Measurements from ENCODE around the gene SIGMAR1.
A peak's percentile ranks its signal among the peaks of the same experiment; 100 is the strongest.

SIGMAR1 gene

DNA sequence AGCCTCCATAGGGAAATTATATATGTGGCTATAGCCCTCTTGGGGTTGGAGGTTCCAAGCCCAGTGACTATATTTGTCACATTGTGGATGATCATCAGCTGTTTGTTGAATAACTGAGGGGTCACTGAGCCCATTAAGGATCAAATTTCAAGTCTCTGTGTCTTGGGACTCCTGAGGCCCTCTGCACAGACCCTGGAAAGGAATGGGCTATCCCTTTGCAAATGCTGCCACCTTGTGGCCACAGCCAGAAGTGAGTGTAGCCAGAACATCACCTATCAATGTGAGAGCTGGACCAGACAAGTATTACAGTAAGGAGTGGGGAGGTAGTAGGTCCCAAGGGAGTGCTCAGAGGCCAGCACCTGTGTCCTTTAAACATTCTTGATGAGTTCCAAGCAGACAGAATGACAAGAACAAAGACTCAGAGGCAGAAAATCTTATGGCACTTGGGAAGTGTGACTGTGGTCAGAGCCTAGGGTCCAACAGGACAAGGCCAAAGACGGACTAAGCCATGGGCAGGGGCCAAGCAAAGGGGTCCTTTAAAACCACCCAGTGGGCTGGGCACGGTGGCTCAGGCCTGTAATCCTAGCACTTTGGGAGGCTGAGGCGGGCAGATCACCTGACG is 33.9 kb downstream of the SIGMAR1 start:
- peak; percentile 60 for DNase-seq (ENCODE audit: low read depth)

DNA sequence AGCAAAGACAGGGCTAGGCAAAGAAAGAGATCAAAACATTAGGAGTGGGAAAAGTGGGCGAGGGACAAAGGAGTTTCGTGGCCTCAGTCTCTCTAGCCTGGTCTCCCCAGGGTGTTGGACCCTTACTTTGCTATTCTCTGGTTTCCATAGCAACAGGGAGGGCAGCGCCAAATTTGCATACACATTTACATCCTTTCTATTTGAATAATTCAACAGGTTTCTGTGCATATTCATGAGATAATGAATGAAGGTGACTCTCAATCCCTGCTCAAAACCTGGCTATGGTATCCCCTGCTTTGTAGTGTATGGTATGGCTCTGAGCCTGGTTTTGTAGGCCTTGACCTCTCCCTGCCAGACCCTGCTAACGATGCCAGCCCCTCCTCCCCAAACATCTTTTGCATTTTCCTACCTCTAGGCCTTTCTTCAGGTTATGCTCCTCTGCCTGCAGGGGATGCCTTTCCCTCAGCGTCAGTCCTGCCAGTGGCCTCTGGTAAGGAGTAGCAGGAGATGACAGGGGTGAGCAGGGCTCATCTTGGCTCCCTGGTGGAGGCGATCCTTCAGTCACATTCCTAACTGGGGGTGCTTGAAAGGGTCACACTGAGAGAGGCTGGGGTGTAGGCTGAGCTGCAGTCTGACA is 35.5 kb downstream of the SIGMAR1 start:
- DNase-seq (ENCODE audit: low read depth), result no peak

DNA sequence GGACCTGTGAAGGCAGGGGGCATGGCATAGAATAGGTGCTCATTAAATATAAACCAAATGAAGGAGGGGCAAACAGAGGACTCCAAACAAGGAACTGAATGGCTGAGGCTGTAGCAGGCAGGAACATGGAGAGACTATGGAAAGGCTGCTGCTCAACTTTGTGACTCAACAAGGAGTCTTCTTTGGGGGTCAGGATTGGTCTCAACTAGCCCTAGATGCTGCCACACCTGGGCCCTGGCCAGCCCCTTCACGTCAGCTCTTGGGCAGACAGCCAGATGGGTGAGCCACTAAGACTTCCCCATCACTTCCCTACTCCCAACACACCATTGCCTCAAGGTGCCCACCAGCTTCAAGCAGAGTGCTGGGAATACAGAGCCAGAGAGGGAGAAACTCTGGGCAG is 36.7 kb downstream of the SIGMAR1 start:
- DNase-seq (ENCODE audit: low read depth), result no peak

DNA sequence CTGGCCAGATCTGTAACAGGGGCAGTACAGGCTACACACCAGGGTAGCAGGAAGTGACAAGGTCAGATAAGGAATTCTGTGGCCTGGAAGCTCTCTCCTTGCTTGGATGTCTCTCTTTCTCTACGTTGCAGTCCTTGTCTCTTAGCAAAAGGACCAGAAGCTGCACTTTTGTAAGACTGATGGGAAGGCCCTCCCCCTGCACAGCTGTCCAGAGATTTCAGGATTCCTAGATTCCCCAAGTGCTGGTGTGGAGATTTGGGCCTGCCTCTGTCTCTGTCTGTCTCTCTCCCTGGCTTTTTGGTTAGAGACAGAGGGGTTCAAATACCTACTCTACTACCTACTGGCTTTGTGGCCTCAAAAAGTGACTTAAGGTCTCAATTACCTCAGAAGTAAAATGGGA is 38.0 kb downstream of the SIGMAR1 start:
- DNase-seq (ENCODE audit: low read depth), result no peak

DNA sequence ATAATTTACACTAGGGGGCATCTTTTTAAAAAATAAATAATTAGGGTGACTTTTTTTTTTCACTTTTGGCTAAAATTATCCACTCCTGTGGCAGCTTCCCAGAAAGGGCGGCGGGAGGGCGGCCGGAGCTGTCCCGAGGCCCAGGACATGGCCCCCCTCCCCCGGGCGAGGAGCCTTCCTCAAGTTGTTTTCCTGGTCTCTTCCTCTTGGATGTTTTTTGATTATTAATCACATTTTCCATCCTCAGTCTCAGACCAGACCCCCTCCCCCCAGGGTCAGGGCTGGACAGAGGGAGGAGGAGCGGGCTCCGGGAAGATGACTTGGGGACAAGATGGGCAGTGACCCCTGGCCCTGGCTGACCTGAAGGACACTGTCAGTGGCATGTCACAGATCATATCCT is 43.4 kb downstream of the SIGMAR1 start:
- DNase-seq (ENCODE audit: low read depth), result no peak

DNA sequence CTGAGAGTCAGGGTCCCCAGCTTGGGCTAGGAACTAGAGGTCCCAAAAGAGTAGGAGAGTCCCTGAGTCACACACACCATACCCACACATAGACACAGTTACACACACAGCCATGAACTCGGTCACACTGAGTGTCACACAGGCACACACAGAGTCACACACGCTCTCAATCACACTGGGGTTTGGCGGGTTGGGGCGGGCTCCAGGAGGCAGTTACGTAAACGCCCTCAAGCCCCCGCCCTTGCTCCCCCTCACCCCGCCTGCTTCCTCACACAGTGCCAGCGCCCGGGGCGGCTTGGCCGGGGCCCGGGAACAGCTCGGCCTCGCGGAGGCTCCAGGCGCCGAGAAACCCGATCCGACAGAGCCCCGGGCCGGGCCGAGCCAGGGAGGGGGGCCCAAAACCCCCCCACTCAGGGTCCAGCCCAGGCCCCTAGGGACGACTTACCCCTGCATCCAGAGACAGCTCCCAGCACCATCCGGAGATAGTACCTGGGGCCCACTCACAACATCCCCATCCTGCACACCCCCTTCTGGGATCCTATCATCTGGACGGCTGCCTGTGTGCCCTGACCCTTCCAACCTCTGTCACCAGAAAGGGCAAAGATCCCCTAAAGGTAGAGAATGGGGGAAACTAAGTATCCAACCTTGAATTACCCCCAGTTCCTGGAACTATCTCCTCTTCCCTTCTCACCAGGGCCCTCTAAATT is 44.5 kb downstream of the SIGMAR1 start:
- no peak for DNase-seq (ENCODE audit: low read depth)

DNA sequence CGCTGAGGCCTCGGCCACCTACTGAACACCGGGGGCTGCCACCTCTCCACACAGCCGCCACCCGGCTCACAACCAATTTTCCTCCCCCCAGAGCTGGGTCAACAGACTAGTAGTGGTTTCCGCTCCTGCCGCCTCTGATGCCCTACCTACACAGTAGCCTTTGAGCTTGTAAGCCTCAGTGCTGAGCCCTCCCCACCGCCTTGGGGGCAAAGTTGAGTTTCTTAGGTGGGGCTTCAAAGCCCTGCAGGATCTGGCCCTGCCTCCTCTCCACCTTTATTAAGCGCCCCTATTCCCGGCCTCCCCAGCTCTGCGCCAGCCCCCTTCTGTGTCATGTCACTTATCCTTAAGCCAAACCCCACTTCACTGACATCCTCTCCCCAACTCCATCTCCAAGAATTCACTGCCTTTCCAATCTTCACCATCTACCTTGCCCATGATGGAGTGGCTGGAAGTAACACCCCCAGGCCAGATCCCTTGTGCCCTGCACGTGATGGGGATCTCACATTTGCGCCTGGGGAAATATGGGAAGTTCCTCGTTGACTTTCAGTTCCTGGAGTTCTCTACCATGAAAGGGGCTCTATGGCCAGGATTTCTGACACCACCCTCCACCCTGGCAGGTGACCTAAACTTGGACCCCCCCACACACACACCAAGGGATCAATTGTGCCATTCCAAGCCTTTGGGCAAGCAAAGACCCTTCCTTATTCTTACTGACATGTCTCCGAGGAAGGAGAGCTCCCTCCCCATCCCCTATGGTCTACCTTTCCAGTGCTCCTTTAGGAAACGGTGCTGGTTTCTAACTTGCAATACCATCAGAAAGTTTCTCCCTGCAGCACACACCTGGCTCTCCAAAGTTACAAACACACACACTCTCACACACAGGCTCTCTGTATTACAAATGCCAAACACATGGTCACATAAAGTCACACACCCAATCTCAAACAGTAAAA is 45.4 kb downstream of the SIGMAR1 start:
- no peak for DNase-seq (ENCODE audit: low read depth)

DNA sequence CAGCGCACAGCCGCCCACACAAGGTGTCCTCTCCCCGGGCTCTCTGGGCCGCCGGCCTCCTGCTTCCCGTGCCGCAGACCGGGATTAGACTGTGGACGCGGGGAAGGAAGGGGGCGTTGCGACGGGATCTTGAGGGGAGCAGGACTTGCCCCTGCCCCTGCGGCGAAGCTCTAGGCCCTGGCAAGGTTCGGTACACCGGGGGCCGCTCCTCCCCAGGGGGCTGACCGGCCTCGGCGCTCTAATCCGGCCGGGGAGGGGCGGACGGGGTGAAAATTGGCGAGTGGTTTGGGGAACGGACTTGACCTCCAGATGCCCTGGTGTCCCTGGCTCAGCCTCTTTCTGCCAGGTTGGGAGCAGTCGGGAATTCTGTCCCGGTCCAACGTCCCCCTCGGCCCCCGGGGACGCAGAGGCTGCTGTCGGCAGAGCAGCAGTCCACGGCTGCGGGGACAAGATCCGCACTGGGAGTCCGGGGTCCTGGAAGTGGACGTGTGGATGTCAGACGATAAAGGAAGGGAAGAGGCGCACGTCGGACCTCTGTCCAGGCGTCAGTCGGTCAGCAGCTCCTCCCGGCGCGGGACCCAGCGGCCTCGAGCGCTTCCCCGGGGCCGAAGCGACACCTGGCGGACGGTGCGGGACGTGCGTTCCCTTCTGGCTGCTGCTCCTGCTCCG is 46.2 kb downstream of the SIGMAR1 start:
- peak; percentile 73 for DNase-seq (ENCODE audit: low read depth)

DNA sequence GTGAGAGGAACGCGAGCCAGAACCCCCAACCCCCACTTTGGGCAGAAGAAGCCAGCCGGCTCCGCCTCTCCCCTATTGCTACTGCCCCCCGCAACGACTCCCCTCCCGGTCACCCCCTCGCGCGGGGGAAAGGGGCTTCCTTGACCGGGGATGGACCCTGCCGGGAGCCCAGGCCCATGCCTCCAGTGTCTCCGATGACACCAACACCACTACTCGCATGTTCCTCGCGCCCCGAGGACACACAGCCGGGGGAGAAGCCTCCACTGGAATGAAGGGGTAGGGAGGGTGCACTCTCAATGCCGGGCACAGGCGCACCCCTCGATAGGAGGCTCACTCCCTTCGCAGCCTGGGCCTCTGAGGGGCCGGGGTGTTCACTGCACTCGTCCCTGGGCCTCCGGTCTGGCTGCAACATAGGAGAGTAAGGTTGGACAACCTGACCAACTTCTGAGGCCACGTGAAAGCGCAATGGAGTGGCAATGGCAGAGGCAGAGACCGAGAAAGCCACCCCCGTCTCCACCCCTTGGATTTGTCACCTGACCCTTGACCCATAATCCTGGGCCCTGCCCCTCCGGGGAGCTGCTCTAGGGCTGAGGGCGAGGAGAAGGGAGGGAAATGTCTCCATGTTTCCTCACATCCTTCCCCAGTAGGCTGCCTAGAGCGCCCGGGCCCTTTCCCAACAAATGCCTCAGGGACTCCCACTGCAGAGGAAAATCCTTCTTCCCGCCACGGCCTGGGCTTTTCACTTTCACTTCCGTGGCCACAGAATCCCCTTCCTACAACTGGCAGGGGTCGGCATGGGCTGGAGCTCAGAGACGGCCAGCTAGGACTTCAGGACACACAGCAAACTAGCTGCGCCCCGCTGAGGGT is 47.0 kb downstream of the SIGMAR1 start:
- no peak for DNase-seq (ENCODE audit: low read depth)

DNA sequence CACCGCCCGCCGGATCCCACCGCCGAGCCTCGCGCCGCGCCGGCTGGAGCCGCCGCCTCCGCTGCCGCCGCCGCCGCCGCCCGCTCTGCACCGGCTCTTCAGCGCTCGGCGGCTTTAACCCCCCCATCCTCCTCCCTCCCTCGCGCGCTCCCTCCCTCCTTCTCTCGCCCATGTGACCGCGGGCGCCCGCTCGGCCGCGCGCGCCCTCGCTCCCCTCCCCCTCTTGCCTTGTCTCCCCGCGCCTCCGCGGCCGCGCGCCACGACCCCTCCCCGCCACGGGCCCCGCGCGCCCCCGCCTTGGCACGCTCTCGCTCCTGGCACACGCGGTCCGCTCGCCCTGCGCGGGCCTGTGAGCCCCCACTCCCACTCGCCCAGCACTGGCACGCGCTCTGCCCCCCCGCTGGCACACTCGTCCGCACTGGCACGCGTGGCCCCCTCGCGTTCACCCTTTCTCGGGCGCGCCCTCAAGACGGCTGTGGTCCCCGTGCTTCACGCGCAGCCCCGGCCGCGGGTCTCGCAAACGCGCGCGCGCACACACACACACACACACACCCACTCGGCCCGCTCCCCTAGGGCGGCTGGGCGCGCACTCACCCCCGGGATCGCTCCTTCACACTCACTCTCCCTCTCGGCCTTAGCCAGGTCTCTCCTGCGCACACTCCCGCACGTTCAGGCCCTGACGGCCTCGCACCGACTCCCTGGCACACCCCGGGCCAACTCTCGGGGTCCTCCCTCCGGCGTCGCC is 47.8 kb downstream of the SIGMAR1 start, which contains the start of gene CNTFR:
CNTFR (minus strand) TSS at position 89 of the 745 bp plus-strand sequence. CDS start 20,743 bp downstream, outside the sequence.
- DNase-seq (ENCODE audit: low read depth), result no peak

DNA sequence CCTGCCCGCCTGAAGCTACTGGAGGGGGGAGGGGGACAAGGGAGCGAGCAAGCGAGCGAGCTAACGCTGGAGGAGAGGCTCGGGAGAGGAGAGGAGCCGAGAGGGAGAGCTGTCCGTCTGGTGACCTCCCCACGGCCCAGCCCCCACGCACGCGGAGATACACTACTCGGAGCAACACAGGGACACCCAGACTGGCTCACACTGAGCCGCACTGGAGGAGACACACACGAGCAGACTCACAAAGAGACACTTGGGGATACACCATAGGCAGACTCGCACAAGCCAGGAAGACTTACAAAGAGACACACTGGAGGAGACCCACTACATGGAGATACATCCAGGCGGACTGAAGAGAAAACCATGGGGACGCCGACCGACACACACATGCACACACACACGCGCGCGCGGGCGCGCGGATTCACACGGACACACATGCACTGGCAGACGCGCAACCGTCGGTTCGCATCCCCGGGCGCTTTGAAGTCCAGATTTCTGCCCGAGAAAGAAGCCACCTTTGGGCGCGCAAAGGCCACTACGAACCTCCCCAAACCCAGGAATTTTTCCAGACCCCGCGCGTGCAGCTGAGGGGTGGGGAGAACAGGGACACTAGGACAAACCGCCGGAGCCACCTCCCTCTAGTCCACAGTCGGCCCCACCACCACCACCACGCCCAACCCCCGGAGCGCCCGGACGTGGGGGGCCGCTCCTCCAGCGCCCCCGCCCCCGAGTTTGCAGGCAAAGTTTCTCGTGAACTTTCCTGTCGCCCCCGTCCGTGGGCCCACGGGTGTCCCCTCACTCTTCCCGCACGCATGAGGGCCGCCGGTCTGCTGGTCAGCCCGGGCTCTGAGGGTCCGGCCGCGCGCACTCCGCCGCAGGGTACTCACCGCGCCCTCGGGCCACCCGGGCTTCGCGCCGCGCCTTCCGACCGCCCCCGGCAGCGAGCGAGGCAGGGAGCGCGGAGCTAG is 48.6 kb downstream of the SIGMAR1 start:
- no peak for DNase-seq (ENCODE audit: low read depth)

DNA sequence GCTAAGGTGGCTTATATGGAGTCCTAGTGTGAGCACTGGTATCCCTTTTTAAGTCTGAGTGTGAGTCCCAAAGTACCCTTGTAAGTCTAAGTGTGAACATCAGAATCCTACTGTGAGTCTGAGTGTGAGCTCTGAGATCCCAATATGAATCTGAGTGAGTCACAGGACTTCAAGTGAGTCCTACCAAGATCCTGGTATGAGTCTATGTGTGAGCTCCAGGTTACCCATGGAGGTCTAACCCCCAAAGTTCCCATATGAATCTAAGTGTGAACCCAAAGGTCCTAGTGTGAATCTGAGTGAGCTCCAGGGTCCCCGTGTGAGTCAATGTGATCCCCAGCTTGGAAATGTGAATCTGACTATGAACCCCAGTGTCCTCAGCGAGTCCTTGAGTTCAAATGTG is 50.3 kb downstream of the SIGMAR1 start:
- DNase-seq (ENCODE audit: low read depth), result no peak

DNA sequence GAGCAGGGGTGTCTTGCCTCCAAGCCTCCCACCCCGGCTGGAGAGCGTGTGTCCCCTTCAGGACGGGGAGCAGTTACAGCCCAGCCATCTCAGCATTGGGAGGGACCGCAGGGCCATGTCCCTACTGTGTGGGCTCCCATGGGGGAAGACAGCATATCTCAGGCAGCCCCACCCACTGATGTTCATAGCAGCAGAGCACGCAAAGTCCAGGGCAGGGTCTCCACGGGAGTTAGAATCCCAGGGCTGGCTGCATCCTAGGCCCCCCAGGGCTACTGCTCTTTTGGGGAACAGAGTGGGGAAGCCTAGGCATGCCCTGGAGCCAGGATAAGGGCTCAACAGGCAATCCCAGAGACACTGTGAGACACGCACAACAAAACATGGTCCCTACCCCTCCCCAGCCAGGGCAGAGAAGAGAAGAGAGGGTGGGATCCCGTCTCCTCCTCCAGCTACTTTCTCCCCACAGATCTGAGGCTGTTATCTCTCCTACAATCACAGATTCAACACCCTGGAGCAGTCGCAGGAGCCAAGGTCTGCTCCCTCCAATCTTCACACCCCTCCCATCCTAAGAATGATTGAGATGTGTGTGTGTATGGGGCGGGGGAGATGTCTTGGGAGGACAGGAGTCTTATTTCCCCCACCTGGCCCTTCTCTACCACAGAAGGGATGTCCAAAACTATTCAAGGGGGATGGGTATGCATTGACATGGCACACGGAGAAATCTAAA is 51.5 kb downstream of the SIGMAR1 start:
- DNase-seq (ENCODE audit: low read depth), result no peak

DNA sequence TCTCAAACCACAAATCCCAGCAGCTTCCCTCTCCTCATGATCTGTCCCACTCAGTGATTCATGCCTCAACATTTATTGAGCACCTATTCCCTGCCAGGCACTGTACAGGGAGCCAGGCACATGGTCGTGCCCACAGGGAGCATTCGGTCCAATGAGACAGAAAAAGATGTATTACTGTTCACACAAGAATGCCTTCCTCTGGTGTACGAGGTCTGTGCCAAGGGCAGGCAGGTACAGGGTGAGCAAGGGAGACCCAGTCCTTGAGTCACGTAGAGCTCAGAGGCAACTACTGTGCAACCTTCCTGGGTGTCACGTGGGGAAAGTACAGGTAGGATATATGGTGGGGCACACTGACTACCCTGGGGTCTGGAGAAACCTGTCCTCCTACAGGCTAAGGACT is 52.6 kb downstream of the SIGMAR1 start:
- DNase-seq (ENCODE audit: low read depth), result no peak
